Duodenal mucosa (tissue), 2 donors: ENCODE data around the gene CAPN10.

Experiments
- H3K27ac ChIP-seq: one replicate; pipeline ENCODE4 v1.7.0; 2013; ENCODE audit warnings: low read depth, low read length
- H3K27me3 ChIP-seq, 2 donors: one replicate each; pipeline ENCODE4 v1.7.0; 2013; ENCODE audit warnings: low read length in 2 of 2, control low read depth in 1 of 2; ENCODE audit not compliant: insufficient read depth in 2 of 2, control insufficient read depth in 1 of 2
- H3K36me3 ChIP-seq, 2 donors: one replicate each; pipeline ENCODE4 v1.7.0; 2013; ENCODE audit warnings: low read length in 2 of 2, control low read depth in 1 of 2; ENCODE audit not compliant: insufficient read depth in 2 of 2, control insufficient read depth in 1 of 2
- H3K4me1 ChIP-seq, 2 donors: one replicate each; pipeline ENCODE4 v1.7.0; 2013; ENCODE audit warnings: low read length in 2 of 2, control low read depth in 1 of 2; ENCODE audit not compliant: insufficient read depth in 2 of 2, control insufficient read depth in 1 of 2
- H3K4me3 ChIP-seq, 2 donors: one replicate each; pipeline ENCODE4 v1.7.0; 2013; ENCODE audit warnings: low read length in 2 of 2, low read depth in 1 of 2
- H3K9ac ChIP-seq, 2 donors: one replicate each; pipeline ENCODE4 v1.7.0; 2013; ENCODE audit warnings: low read length in 2 of 2, low read depth in 1 of 2
- H3K9me3 ChIP-seq, 2 donors: one replicate each; pipeline ENCODE4 v1.7.0; 2013; ENCODE audit warnings: low read length in 2 of 2, control low read depth in 1 of 2; ENCODE audit not compliant: control insufficient read depth in 1 of 2

The CAPN10 gene

GRCh38 chr2:240646900-240647502, 60.5 kb downstream of the CAPN10 start:
- H3K4me3 ChIP-seq = no peak overlapping the region
- H3K9ac ChIP-seq = no peak overlapping the region
- H3K36me3 ChIP-seq = no peaks in the 10 kb centered on the region
- H3K9me3 ChIP-seq = no peaks in the 10 kb centered on the region
- no peak overlapping the region for H3K27ac ChIP-seq
- peaks cover 19 to 28% of the 10 kb centered on the region in 2 donors for H3K27me3 ChIP-seq
- no peaks in the 10 kb centered on the region for H3K4me1 ChIP-seq

GRCh38 chr2:240647503-240648154, 61.1 kb downstream of the CAPN10 start:
- Histone ChIP-seq H3K36me3 (no peaks in the 10 kb centered on the region), H3K27me3 (peaks cover 19 to 32% of the 10 kb centered on the region in 2 donors), H3K4me3 (no peak overlapping the region), H3K9ac (no peak overlapping the region), H3K9me3 (no peaks in the 10 kb centered on the region), H3K27ac (no peak overlapping the region), H3K4me1 (no peaks in the 10 kb centered on the region)

- Histone ChIP-seq H3K27me3 (peaks cover 19 to 32% of the 10 kb centered on the region in 2 donors), H3K4me3 (no peak overlapping the region), H3K9me3 (no peaks in the 10 kb centered on the region), H3K27ac (no peak overlapping the region), H3K9ac (no peak overlapping the region), H3K4me1 (no peaks in the 10 kb centered on the region), H3K36me3 (no peaks in the 10 kb centered on the region)
These were observed 61.7 kb downstream of the CAPN10 start for GRCh38 chr2:240648155-240648649.
